ENCODE measurements around the gene SALL3.

GRCh38 chr18:78937166-78937565 lies 42.5 kb upstream of the SALL3 start:
- no peak for TF ChIP-seq GATA2 (IDR thresholded peaks at IDR 0.05; ENCODE audit: low read depth, low read length)
- no peak for TF ChIP-seq GATA3 (IDR thresholded peaks at IDR 0.05; ENCODE audit: low read depth, low read length)

Data from SH-SY5Y (cell line).